ENCODE measurements around the gene POLG2.
"Not testable (repeated sequence)": the region's sequence is repeated elsewhere in the genome, so short reads cannot be mapped to it uniquely, and the experiment has no call there.

The POLG2 gene

DNA sequence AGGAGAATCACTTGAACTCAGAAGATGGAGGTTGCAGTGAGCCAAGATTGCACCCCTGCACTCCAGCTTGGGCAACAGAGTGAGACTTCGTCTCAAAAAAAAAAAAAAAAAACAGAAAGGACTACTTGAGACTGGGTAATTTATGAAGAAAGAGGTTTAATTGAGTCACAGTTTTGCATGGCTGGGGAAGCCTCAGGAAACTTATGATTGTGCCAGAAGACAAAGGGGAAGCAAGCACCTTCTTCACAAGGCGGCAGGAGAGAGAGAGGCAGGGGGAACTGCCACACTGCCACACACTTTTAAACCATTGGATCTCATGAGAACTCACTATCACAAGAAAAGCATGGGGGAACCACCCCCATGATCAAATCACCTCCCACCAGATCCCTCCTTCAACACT lies 56.9 kb downstream of the POLG2 start:
- no peak for DNase-seq (ENCODE audit: low read depth in 2 of 2)

DNA sequence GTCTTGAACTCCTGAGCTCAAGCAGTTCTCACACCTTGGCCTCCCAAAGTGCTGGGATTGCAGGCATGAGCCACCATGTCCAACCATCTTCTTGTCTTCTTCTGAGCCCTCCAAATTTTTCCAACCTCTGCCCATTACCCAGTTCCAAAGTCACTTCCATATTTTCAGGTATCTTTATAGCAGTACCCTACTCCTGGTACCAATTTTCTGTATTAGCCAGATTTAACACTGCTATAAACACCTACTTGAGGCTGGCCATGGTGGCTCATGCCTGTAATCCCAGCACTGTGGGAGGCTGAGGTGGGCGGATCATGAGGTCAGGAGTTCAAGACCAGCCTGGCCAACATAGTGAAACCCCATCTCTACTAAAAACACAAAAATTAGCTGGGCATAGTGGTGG lies 57.3 kb downstream of the POLG2 start:
- not testable (repeated sequence) for DNase-seq (ENCODE audit: low read depth in 2 of 2)

DNA sequence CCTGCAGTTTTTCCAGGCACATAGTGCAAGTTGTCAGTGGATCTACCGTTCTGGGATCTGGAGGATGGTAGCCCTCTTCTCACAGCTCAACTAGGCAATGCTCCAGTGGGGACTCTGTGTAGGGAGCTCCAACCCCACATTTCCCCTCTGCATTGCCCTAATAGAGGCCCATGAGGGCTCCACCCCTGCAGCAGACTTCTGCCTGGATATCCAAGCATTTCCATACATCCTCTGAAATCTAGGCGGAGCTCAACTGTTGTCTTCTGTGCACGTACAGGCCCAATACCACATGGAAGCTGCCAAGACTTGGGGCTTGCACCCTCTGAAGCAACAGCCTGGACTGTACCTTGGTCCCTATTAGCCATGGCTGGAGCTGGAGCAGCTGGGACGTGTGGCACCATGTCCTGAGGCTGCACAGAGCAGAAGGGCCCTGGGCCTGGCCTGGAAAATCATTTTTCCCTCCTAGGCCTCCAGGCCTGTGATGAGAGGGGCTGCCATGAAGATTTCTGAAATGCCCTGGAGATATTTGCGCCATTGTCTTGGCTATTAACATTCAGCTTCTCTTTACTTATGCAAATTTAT lies 58.8 kb downstream of the POLG2 start:
- DNase-seq (ENCODE audit: low read depth in 2 of 2) = no peak

DNA sequence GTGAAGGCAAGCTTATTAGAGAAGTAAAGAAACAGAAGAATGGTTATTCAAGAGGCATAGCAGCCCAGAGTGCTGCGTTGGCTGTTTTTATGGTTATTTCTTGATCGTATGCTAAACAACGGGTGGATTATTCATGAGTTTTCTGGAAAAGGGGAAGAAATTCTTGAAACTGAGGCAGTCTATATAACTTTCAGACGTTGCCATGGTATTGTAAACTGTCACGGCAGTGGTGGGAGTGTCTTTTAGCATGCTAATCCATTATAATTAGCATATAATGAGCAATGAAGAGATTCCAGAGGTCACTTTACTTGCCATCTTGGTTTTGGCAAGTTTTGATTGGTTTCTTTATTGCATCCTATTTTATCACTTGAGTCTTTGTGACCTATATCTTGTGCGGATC lies 65.3 kb downstream of the POLG2 start:
- DNase-seq (ENCODE audit: low read depth in 2 of 2) = no peak

DNA sequence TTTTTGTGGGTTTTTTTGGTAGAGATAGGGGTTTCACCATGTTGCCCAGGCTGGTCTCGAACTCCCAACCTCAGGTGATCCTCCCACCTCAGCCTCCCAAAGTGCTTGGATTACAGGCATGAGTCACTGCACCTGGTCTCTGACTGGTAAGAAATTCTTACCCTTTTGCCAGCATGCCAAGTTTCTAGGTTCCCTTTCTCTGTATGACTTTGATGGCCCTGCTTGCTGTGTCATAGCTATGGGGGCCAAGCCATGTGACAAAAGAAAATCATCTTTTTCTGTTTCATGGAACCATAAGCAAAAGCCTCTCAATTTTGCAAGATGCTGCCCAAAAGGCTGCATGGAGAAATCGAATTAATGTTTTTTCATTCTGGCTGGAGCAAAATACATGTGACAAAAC lies 66.8 kb downstream of the POLG2 start:
- DNase-seq (ENCODE audit: low read depth in 2 of 2) = not testable (repeated sequence)

DNA sequence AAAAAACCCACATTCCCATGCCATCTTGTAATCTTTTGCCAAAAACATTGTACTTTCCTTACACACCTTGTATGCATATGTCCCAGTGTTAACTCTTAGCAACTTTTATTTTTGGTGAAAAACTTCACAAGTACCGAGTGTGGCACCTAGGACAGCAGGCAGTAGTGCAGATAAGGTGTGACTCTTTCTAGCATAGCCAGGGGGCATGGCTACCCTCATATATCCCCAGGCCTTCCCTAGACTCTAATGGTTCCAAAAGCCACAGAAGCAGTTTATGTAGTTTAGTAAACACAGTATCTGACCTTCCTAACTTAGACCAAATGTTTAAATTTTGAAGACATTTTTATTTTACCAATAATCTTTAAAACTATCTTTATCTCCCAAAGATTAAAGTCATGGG lies 68.4 kb downstream of the POLG2 start:
- DNase-seq (ENCODE audit: low read depth in 2 of 2) = no peak
